ENCODE measurements around the gene OR10H5. TPM values are rescaled to one million over a fixed set of nuclear protein-coding genes. Genes with fewer than 3 reads are reported as not detected.

OR10H5 gene, protein sequence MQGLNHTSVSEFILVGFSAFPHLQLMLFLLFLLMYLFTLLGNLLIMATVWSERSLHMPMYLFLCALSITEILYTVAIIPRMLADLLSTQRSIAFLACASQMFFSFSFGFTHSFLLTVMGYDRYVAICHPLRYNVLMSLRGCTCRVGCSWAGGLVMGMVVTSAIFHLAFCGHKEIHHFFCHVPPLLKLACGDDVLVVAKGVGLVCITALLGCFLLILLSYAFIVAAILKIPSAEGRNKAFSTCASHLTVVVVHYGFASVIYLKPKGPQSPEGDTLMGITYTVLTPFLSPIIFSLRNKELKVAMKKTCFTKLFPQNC
- not detected in 2 replicates for total RNA-seq

GRCh38 chr19:15787611-15788155 lies at the start of gene OR10H5:
Gene OR10H5 (plus strand): TSS chr19:15787661. CDS start chr19:15794049, 6,388 bp downstream.

GRCh38 chr19:15737722-15738121 lies 49.7 kb upstream of the OR10H5 start, which contains the start of gene OR10H3:
Gene OR10H3 (plus strand): TSS chr19:15737985. CDS start chr19:15741393, 3,408 bp downstream.

GRCh38 chr19:15815306-15815705 lies 27.8 kb downstream of the OR10H5 start, which contains the start of gene OR10H1:
Gene OR10H1 (minus strand): TSS chr19:15815664. CDS start chr19:15808037, 7,627 bp downstream.

Other genes starting within 250 kb of the OR10H5 start
- not detected in 2 replicates for gene CYP4F8, start 172.4 kb upstream of the OR10H5 start, total RNA-seq
- gene CYP4F3, start 146.8 kb upstream of the OR10H5 start, total RNA-seq: not detected in 2 replicates
- not detected in 2 replicates for gene CYP4F12, start 114.6 kb upstream of the OR10H5 start, total RNA-seq
- gene OR10H2, start 59.6 kb upstream of the OR10H5 start, total RNA-seq: not detected in 2 replicates
- gene OR10H3, start 49.7 kb upstream of the OR10H5 start, total RNA-seq: not detected in 2 replicates
- not detected in 2 replicates for gene OR10H1, start 28.0 kb downstream of the OR10H5 start, total RNA-seq
- 0.16 TPM in 1 of 2 replicates, not detected in the other for gene CYP4F2, start 110.4 kb downstream of the OR10H5 start, total RNA-seq
- gene CYP4F11, start 146.9 kb downstream of the OR10H5 start, total RNA-seq: not detected in 2 replicates
- gene OR10H4, start 161.3 kb downstream of the OR10H5 start, total RNA-seq: not detected in 2 replicates